Ascending aorta (tissue), 2 donors: Measurements from ENCODE around the gene PPP1CA. TPM values are rescaled to one million over a fixed set of nuclear protein-coding genes. Genes with fewer than 3 reads are reported as not detected.
A peak's percentile ranks its signal among the peaks of the same experiment; 100 is the strongest.

Experiments
- DNase-seq, 2 donors: peaks; one replicate each; pipeline ENCODE4 v3.0.0-alpha.2; 2019; ENCODE audit warnings: low spot score in 2 of 2
- H3K27ac ChIP-seq, 2 donors: fragments of 200-600 bp; sonication (generic); one replicate each; pipeline ENCODE4 v1.5.1; 2016 to 2017; ENCODE audit warnings: mild to moderate bottlenecking in 1 of 2
- H3K27me3 ChIP-seq: fragments of 200-600 bp; sonication (generic); one replicate; pipeline ENCODE4 v1.5.1; 2017
- H3K36me3 ChIP-seq, 2 donors: fragments of 200-600 bp; sonication (generic); one replicate each; pipeline ENCODE4 v1.5.1; 2016
- H3K4me1 ChIP-seq, 2 donors: fragments of 200-600 bp; sonication (generic); one replicate each; pipeline ENCODE4 v1.5.1; 2016 to 2017; ENCODE audit warnings: mild to moderate bottlenecking in 1 of 2
- H3K4me3 ChIP-seq, 2 donors: fragments of 200-600 bp; sonication (generic); one replicate each; pipeline ENCODE4 v1.5.1; 2016 to 2017; ENCODE audit warnings: mild to moderate bottlenecking in 1 of 2
- H3K9me3 ChIP-seq, 2 donors: fragments of 200-600 bp; sonication (generic); one replicate each; pipeline ENCODE4 v1.5.1; 2016
- CTCF ChIP-seq, 3 experiments: fragments of 200-600 bp in 2 of 3; fragments of 450-650 bp in 1 of 3; sonication (generic) in 2 of 3; IDR thresholded peaks; one replicate each; pipeline ENCODE4 v1.5.1; 2016 to 2019; ENCODE audit warnings: antibody characterized with exemption in 3 of 3, mild to moderate bottlenecking in 1 of 3, moderate library complexity in 1 of 3
- intact Hi-C: fragments of 100-400 bp; cut with DNase I; formaldehyde crosslinking; loops from one replicate; pipeline ENCODE4 v1.15.1; 2023
- total RNA-seq: library from RNA; depleted of rRNA; stranded (reverse); fragments of >200 nt; gene quantifications from one replicate; pipeline ENCODE4 v1.1.0, GENCODE V29; 2016

The PPP1CA gene
- total RNA-seq, 1 donor from 2014 or later = 113 TPM

- H3K4me3 ChIP-seq = no peak overlapping the region
- TF ChIP-seq CTCF (IDR thresholded peaks at IDR 0.05) = no peak
- H3K4me1 ChIP-seq = peaks cover 15 to 21% of the 10 kb centered on the region in 2 donors
- intact Hi-C loops = no loop called here
- no peak for DNase-seq
- no peaks in the 10 kb centered on the region for H3K9me3 ChIP-seq
- peaks cover 28 to 38% of the 10 kb centered on the region in 2 donors for H3K36me3 ChIP-seq
- H3K27me3 ChIP-seq = no peaks in the 10 kb centered on the region
- peak overlapping the region in 1 of 2 donors; percentile 22 for H3K27ac ChIP-seq
Observed at GRCh38 chr11:67396259-67396581, 5.4 kb downstream of the PPP1CA start.

- Histone ChIP-seq H3K9me3 (no peaks in the 10 kb centered on the region), H3K27ac (no peak overlapping the region), H3K36me3 (peaks cover 28 to 38% of the 10 kb centered on the region in 2 donors), H3K27me3 (no peaks in the 10 kb centered on the region), H3K4me3 (no peak overlapping the region), H3K4me1 (peaks cover 15 to 24% of the 10 kb centered on the region in 2 donors)
- intact Hi-C loops = no loop called here
- DNase-seq = no peak
- TF ChIP-seq CTCF (IDR thresholded peaks at IDR 0.05) = no peak
Observed at GRCh38 chr11:67395555-67396258, 6.0 kb downstream of the PPP1CA start.

- Histone ChIP-seq H3K27ac (no peak overlapping the region), H3K4me1 (peaks cover 7 to 15% of the 10 kb centered on the region in 2 donors), H3K9me3 (no peaks in the 10 kb centered on the region), H3K36me3 (peaks cover 20 to 32% of the 10 kb centered on the region in 2 donors), H3K4me3 (no peak overlapping the region), H3K27me3 (no peaks in the 10 kb centered on the region)
- TF ChIP-seq CTCF (IDR thresholded peaks at IDR 0.05) = no peak
- intact Hi-C loops = loop anchor here (5.0 kb wide), 1 partner anchor 33 kb away; the partner anchor contains the start of gene RPS6KB2
- no peak for DNase-seq
Observed at GRCh38 chr11:67393990-67394389, 7.7 kb downstream of the PPP1CA start.

GRCh38 chr11:67393437-67393836, 8.2 kb downstream of the PPP1CA start:
- intact Hi-C loops = loop anchor here (5.0 kb wide), 1 partner anchor 34 kb away; the partner anchor contains the start of gene RPS6KB2
- no peaks in the 10 kb centered on the region for H3K27me3 ChIP-seq
- H3K4me1 ChIP-seq = peaks cover 7 to 15% of the 10 kb centered on the region in 2 donors
- H3K9me3 ChIP-seq = no peaks in the 10 kb centered on the region
- H3K36me3 ChIP-seq = peaks cover 15 to 27% of the 10 kb centered on the region in 2 donors
- no peak overlapping the region for H3K4me3 ChIP-seq
- no peak for DNase-seq
- H3K27ac ChIP-seq = no peak overlapping the region
- TF ChIP-seq CTCF (IDR thresholded peaks at IDR 0.05) = no peak

- Histone ChIP-seq H3K27me3 (no peaks in the 10 kb centered on the region), H3K36me3 (peaks cover 3 to 15% of the 10 kb centered on the region in 2 donors), H3K27ac (peak overlapping the region; percentile 51 to 59), H3K4me1 (peaks cover 7 to 15% of the 10 kb centered on the region in 2 donors), H3K4me3 (peak overlapping the region; percentile 72 to 84), H3K9me3 (no peaks in the 10 kb centered on the region)
- no peak for DNase-seq
- intact Hi-C loops = loop anchor here (5.0 kb wide), 1 partner anchor 35 kb away; the partner anchor contains the start of gene RPS6KB2
- TF ChIP-seq CTCF (IDR thresholded peaks at IDR 0.05) = no peak
Observed at GRCh38 chr11:67392183-67392715, 9.4 kb downstream of the PPP1CA start.
